HFFc6 (cell line): ENCODE measurements around the gene PSMB2. TPM values are rescaled to one million over a fixed set of nuclear protein-coding genes. Genes with fewer than 3 reads are reported as not detected.

ENCODE experiments used
- DNase-seq: peaks from one replicate; pipeline ENCODE4 v3.0.0-alpha.2; 2018
- H3K27ac Mint-ChIP-seq: 2 replicates; pipeline ENCODE4 v1.8.0; 2020; ENCODE audit warnings: mild to moderate bottlenecking, mixed read lengths
- H3K27me3 Mint-ChIP-seq: 2 replicates; pipeline ENCODE4 v1.8.0; 2021; ENCODE audit warnings: mild to moderate bottlenecking, moderate library complexity, mixed read lengths; ENCODE audit not compliant: insufficient read depth
- H3K36me3 Mint-ChIP-seq: 2 replicates; pipeline ENCODE4 v1.8.0; 2021; ENCODE audit warnings: low read depth, mixed read lengths
- H3K4me1 Mint-ChIP-seq: 2 replicates; pipeline ENCODE4 v1.8.0; 2020; ENCODE audit warnings: low read depth, mixed read lengths
- H3K4me3 Mint-ChIP-seq: 2 replicates; pipeline ENCODE4 v1.8.0; 2020; ENCODE audit warnings: mild to moderate bottlenecking, moderate library complexity, mixed read lengths
- H3K9me3 Mint-ChIP-seq: 2 replicates; pipeline ENCODE4 v1.8.0; 2020; ENCODE audit warnings: mild to moderate bottlenecking, mixed read lengths
- CTCF ChIP-seq: fragments of 200-600 bp; sonication (generic); IDR thresholded peaks from 2 replicates; pipeline ENCODE4 v1.5.0; 2021; ENCODE audit warnings: antibody characterized with exemption, mild to moderate bottlenecking
- total RNA-seq, 6 experiments: library from RNA; stranded (reverse); fragmentation: NEBNext Ultra II Directional; extraction: Animal tissue kit (Norgen Biotek cat#: 25700); gene quantifications; 2 replicates in 1 of 6; 3 replicates in 5 of 6; pipeline ENCODE4 v1.2.3, GENCODE V29; 2021

PSMB2 gene
- total RNA-seq, 6 experiments from 2014 or later = 80.8 to 117 (median 98.1) TPM

- peaks cover 5% of the 10 kb centered on the region for H3K27me3 Mint-ChIP-seq
- no peaks in the 10 kb centered on the region for H3K9me3 Mint-ChIP-seq
- TF ChIP-seq CTCF = no peak
- peak overlapping the region; percentile 18; the same call in 1 of the 2 replicates for H3K27ac Mint-ChIP-seq
- peaks cover 6% of the 10 kb centered on the region for H3K36me3 Mint-ChIP-seq
- peaks cover 52% of the 10 kb centered on the region for H3K4me1 Mint-ChIP-seq
- no peak for DNase-seq
- no peak overlapping the region for H3K4me3 Mint-ChIP-seq
Measured at GRCh38 chr1:35560256-35561225, 80.8 kb downstream of the PSMB2 start.

GRCh38 chr1:35559317-35559944 is 81.9 kb downstream of the PSMB2 start:
- Mint-ChIP-seq H3K27ac (peak overlapping the region; percentile 64), H3K4me3 (peak overlapping the region; percentile 95), H3K9me3 (no peaks in the 10 kb centered on the region), H3K36me3 (peaks cover 6% of the 10 kb centered on the region), H3K27me3 (peaks cover 6% of the 10 kb centered on the region), H3K4me1 (peaks cover 57% of the 10 kb centered on the region)
- DNase-seq = no peak
- TF ChIP-seq CTCF = no peak

- H3K27me3 Mint-ChIP-seq = peaks cover 6% of the 10 kb centered on the region
- peaks cover 6% of the 10 kb centered on the region for H3K36me3 Mint-ChIP-seq
- no peak for DNase-seq
- H3K9me3 Mint-ChIP-seq = no peaks in the 10 kb centered on the region
- H3K27ac Mint-ChIP-seq = peak overlapping the region; percentile 89
- no peak for TF ChIP-seq CTCF
- peaks cover 56% of the 10 kb centered on the region for H3K4me1 Mint-ChIP-seq
- H3K4me3 Mint-ChIP-seq = peak overlapping the region; percentile 95
Measured at GRCh38 chr1:35558374-35559316, 82.7 kb downstream of the PSMB2 start.

- TF ChIP-seq CTCF = no peak
- peaks cover 6% of the 10 kb centered on the region for H3K36me3 Mint-ChIP-seq
- peak within 1 kb of the TSS; percentile 95 for H3K4me3 Mint-ChIP-seq
- peaks cover 6% of the 10 kb centered on the region for H3K27me3 Mint-ChIP-seq
- H3K9me3 Mint-ChIP-seq = no peaks in the 10 kb centered on the region
- DNase-seq = peak; percentile 95
- peaks cover 56% of the 10 kb centered on the region for H3K4me1 Mint-ChIP-seq
- H3K27ac Mint-ChIP-seq = peak within 1 kb of the TSS; percentile 89
Measured at GRCh38 chr1:35557611-35558373, 83.5 kb downstream of the PSMB2 start, which contains the start of gene NCDN. NCDN (plus strand) TSS chr1:35557799; CDS start chr1:35558191, 392 bp downstream.
